Measurements from ENCODE around the gene RUNDC3A.

Gene RUNDC3A

GRCh38 chr17:44310609-44311376, 2.4 kb downstream of the RUNDC3A start:
- Histone ChIP-seq H3K27me3 (ENCODE audit: control insufficient read depth, insufficient read depth, low read length) (peaks cover 2% of the 10 kb centered on the region; the same call in 1 of the 2 replicates), H3K4me3 (ENCODE audit: low read length) (no peak overlapping the region), H3K27ac (ENCODE audit: low read length) (no peak overlapping the region), H3K9me3 (ENCODE audit: control insufficient read depth, insufficient read depth, low read length) (no peaks in the 10 kb centered on the region), H3K36me3 (ENCODE audit: control insufficient read depth, insufficient read depth, low read length) (no peaks in the 10 kb centered on the region), H3K4me1 (ENCODE audit: control insufficient read depth, insufficient read depth, low read length) (peaks cover 12% of the 10 kb centered on the region)
- no CpG with 5 or more reads among the region's 10 CpGs for WGBS (ENCODE audit: insufficient coverage, insufficient read length)
- DNase-seq (ENCODE audit: low read depth, low spot score), result no peak

DNA sequence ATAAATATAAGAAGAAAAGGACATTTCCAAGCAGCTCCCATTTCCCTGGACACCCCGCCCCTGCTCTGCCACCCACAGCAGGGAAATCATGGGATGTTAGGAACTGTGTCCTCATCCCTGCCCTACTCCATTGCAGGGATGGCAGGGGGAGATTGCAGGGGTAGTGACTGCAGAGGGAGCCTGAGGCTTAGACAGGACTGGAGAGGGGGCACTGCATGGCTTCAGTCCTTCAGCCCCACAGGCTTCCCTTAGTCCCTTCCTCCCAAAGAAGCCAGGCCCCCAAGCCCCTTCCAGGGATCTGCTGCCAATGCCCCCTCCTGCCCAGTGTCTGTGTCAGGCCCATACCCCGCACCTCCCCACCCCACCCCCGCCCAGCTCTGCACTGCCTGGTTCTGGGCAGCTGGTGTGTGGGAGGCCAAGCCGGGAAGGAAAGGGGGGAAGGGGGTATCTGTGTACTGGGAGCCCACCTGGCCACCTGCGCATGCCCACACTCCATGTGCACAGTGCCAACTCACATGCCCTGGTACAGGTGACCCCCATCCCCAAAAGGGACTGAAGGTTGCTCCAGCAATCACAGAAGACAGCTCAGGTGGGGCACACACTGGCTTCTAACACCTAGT, 3.3 kb downstream of the RUNDC3A start:
- no peak overlapping the region for H3K4me3 ChIP-seq (ENCODE audit: low read length)
- no peak for DNase-seq (ENCODE audit: low read depth, low spot score)
- peaks cover 14% of the 10 kb centered on the region for H3K4me1 ChIP-seq (ENCODE audit: control insufficient read depth, insufficient read depth, low read length)
- peaks cover 3% of the 10 kb centered on the region; the same call in 1 of the 2 replicates for H3K27me3 ChIP-seq (ENCODE audit: control insufficient read depth, insufficient read depth, low read length)
- no peak overlapping the region for H3K27ac ChIP-seq (ENCODE audit: low read length)
- no peaks in the 10 kb centered on the region for H3K9me3 ChIP-seq (ENCODE audit: control insufficient read depth, insufficient read depth, low read length)
- WGBS (ENCODE audit: insufficient coverage, insufficient read length), result no CpG with 5 or more reads among the region's 5 CpGs
- no peaks in the 10 kb centered on the region for H3K36me3 ChIP-seq (ENCODE audit: control insufficient read depth, insufficient read depth, low read length)

DNA sequence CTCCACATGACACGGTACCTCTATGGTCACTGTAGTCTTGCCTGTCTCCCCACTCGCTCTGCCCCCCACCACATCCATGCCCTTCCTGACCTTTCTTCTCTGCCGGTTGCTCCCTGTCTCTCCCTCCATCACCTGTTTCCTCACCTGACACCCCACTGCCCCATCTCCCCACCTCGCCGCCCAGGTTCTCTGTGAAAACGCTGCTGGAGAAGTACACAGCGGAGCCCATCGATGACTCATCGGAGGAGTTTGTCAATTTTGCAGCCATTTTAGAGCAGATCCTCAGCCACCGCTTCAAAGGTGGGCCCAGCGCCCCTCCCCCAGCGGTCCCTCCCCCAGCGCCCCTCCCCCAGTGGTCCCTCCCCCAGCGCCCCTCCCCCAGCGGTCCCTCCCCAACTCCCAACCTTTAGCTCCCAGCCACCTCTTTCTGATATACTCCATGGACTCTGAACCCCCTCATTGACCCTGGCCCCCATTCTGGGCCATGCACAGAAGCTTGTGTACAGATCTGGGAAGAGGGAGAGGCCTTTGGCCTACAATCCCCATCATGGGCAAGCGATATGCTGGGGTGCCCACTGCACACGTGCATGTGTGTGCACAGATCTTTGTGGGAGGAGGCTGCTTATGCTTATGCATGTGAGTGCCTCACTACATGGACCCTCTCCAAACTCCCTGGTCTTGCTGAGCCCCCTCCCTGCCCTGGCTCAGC, 4.1 kb downstream of the RUNDC3A start:
- no CpG with 5 or more reads among the region's 17 CpGs for WGBS (ENCODE audit: insufficient coverage, insufficient read length)
- no peak overlapping the region for H3K4me3 ChIP-seq (ENCODE audit: low read length)
- no peaks in the 10 kb centered on the region for H3K9me3 ChIP-seq (ENCODE audit: control insufficient read depth, insufficient read depth, low read length)
- peaks cover 12% of the 10 kb centered on the region for H3K4me1 ChIP-seq (ENCODE audit: control insufficient read depth, insufficient read depth, low read length)
- peaks cover 3% of the 10 kb centered on the region; the same call in 1 of the 2 replicates for H3K27me3 ChIP-seq (ENCODE audit: control insufficient read depth, insufficient read depth, low read length)
- H3K27ac ChIP-seq (ENCODE audit: low read length), result no peak overlapping the region
- DNase-seq (ENCODE audit: low read depth, low spot score), result no peak
- no peaks in the 10 kb centered on the region for H3K36me3 ChIP-seq (ENCODE audit: control insufficient read depth, insufficient read depth, low read length)

GRCh38 chr17:44314031-44314430, 5.6 kb downstream of the RUNDC3A start:
- Histone ChIP-seq H3K4me3 (ENCODE audit: low read length) (no peak overlapping the region), H3K27me3 (ENCODE audit: control insufficient read depth, insufficient read depth, low read length) (peaks cover 3% of the 10 kb centered on the region; the same call in 1 of the 2 replicates), H3K27ac (ENCODE audit: low read length) (no peak overlapping the region), H3K9me3 (ENCODE audit: control insufficient read depth, insufficient read depth, low read length) (no peaks in the 10 kb centered on the region), H3K4me1 (ENCODE audit: control insufficient read depth, insufficient read depth, low read length) (peaks cover 11% of the 10 kb centered on the region), H3K36me3 (ENCODE audit: control insufficient read depth, insufficient read depth, low read length) (no peaks in the 10 kb centered on the region)
- no peak for DNase-seq (ENCODE audit: low read depth, low spot score)
- no CpG with 5 or more reads among the region's 7 CpGs for WGBS (ENCODE audit: insufficient coverage, insufficient read length)

DNA sequence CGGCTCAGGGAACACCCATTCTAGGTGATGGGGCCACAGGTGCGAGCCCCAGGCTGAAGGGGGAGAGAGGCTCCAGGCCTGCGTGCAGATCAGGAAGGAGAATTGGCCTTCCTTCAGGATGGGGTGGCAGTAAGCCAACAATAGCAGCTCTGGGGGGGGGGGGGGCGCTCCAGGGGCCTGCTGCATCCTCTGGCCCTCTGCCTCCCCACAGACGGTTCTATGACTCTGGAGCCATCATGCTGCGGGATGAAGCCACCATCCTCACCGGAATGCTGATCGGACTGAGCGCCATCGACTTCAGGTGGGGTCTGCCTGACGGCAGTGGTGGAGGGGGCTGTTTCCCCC, 6.1 kb downstream of the RUNDC3A start:
- DNase-seq (ENCODE audit: low read depth, low spot score), result no peak
- no peaks in the 10 kb centered on the region for H3K9me3 ChIP-seq (ENCODE audit: control insufficient read depth, insufficient read depth, low read length)
- H3K4me3 ChIP-seq (ENCODE audit: low read length), result peak overlapping the region; percentile 74; the same call in 1 of the 2 replicates
- peaks cover 3% of the 10 kb centered on the region; the same call in 1 of the 2 replicates for H3K27me3 ChIP-seq (ENCODE audit: control insufficient read depth, insufficient read depth, low read length)
- H3K36me3 ChIP-seq (ENCODE audit: control insufficient read depth, insufficient read depth, low read length), result peaks cover 1% of the 10 kb centered on the region; the same call in 1 of the 2 replicates
- no CpG with 5 or more reads among the region's 11 CpGs for WGBS (ENCODE audit: insufficient coverage, insufficient read length)
- H3K4me1 ChIP-seq (ENCODE audit: control insufficient read depth, insufficient read depth, low read length), result peaks cover 8% of the 10 kb centered on the region
- H3K27ac ChIP-seq (ENCODE audit: low read length), result no peak overlapping the region

- H3K9me3 ChIP-seq (ENCODE audit: control insufficient read depth, insufficient read depth, low read length), result no peaks in the 10 kb centered on the region
- H3K36me3 ChIP-seq (ENCODE audit: control insufficient read depth, insufficient read depth, low read length), result peaks cover 7% of the 10 kb centered on the region
- no peak overlapping the region for H3K27ac ChIP-seq (ENCODE audit: low read length)
- DNase-seq (ENCODE audit: low read depth, low spot score), result no peak
- H3K27me3 ChIP-seq (ENCODE audit: control insufficient read depth, insufficient read depth, low read length), result peaks cover 3% of the 10 kb centered on the region; the same call in 1 of the 2 replicates
- peaks cover 5% of the 10 kb centered on the region for H3K4me1 ChIP-seq (ENCODE audit: control insufficient read depth, insufficient read depth, low read length)
- whole genome bisulfite sequencing (ENCODE audit: insufficient coverage, insufficient read length), result no CpG with 5 or more reads among the region's 81 CpGs
- peak overlapping the region; percentile 74 for H3K4me3 ChIP-seq (ENCODE audit: low read length)
These were observed 6.7 kb downstream of the RUNDC3A start for GRCh38 chr17:44314869-44315661.

DNA sequence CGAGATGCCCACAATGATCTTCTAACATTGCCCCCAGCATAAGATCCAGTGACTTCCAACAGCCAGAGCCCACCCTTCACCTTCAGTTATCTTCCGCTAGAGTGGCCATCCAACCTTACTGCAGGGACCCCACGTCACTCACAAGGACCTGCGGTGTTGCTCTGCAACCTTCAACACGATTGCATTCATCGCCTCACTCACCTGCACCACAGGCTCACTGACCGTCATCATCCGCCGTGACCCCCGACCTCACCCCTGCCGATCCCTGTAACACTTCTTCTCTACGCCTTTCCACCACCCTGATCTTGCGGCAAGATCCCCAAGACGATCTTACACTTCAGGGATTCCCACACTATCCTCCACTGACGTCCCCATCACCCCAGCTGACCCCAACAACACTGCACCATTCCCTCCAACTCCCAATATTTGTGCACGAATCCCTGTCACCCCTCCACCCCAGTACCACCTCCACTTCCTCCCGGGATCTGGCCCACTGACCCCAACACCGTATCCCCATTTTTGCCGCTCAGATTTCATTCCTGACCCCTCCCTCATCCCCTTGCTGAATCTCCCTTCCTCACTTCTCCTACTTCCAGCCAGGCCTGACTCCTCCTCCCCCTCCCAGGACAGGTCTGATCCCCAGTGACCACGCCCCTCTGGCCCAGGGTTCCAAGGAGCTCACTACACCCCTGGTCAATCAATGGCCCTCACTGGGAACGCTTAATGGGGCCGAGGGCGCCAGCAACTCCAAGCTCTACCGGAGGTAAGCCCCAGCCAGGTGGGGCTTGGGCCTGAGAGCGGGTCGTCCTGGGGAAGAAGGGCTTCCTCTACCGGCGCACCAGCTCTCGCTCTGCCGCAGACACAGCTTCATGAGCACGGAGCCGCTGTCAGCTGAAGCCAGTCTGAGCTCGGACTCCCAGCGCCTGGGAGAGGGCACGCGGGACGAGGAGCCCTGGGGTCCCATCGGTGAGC, 7.6 kb downstream of the RUNDC3A start:
- H3K27ac ChIP-seq (ENCODE audit: low read length), result no peak overlapping the region
- H3K4me1 ChIP-seq (ENCODE audit: control insufficient read depth, insufficient read depth, low read length), result peaks cover 5% of the 10 kb centered on the region
- H3K27me3 ChIP-seq (ENCODE audit: control insufficient read depth, insufficient read depth, low read length), result peaks cover 3% of the 10 kb centered on the region; the same call in 1 of the 2 replicates
- H3K36me3 ChIP-seq (ENCODE audit: control insufficient read depth, insufficient read depth, low read length), result peaks cover 17% of the 10 kb centered on the region
- no CpG with 5 or more reads among the region's 38 CpGs for WGBS (ENCODE audit: insufficient coverage, insufficient read length)
- peak overlapping the region; percentile 74; the same call in 1 of the 2 replicates for H3K4me3 ChIP-seq (ENCODE audit: low read length)
- H3K9me3 ChIP-seq (ENCODE audit: control insufficient read depth, insufficient read depth, low read length), result no peaks in the 10 kb centered on the region
- no peak for DNase-seq (ENCODE audit: low read depth, low spot score)

- H3K36me3 ChIP-seq (ENCODE audit: control insufficient read depth, insufficient read depth, low read length), result peaks cover 31% of the 10 kb centered on the region
- H3K4me3 ChIP-seq (ENCODE audit: low read length), result no peak overlapping the region
- no CpG with 5 or more reads among the region's 6 CpGs for WGBS (ENCODE audit: insufficient coverage, insufficient read length)
- H3K27ac ChIP-seq (ENCODE audit: low read length), result no peak overlapping the region
- H3K27me3 ChIP-seq (ENCODE audit: control insufficient read depth, insufficient read depth, low read length), result peaks cover 3% of the 10 kb centered on the region; the same call in 1 of the 2 replicates
- H3K9me3 ChIP-seq (ENCODE audit: control insufficient read depth, insufficient read depth, low read length), result no peaks in the 10 kb centered on the region
- no peak for DNase-seq (ENCODE audit: low read depth, low spot score)
- peaks cover 5% of the 10 kb centered on the region; the same call in 1 of the 2 replicates for H3K4me1 ChIP-seq (ENCODE audit: control insufficient read depth, insufficient read depth, low read length)
These were observed 9.1 kb downstream of the RUNDC3A start for GRCh38 chr17:44317545-44317944.
